SK-N-SH (cell line): ENCODE data around the gene SEC23IP. TPM values are rescaled to one million over a fixed set of nuclear protein-coding genes. Genes with fewer than 3 reads are reported as not detected.

ENCODE experiments used
- CTCF ChIA-PET: fragments of 300-600, 350-600 bp; formaldehyde crosslinking; extraction: SDS; loops from one replicate; lab custom pipeline; 2021; lab: Yijun Ruan, JAX
- POLR2A ChIA-PET: fragments of 350-600 bp; sonication (Branson Sonifier 250); formaldehyde crosslinking; extraction: SDS; loops from one replicate; lab custom pipeline; 2020; ENCODE audit warnings: antibody characterized with exemption, inconsistent platforms; lab: Yijun Ruan, JAX
- DNase-seq: peaks from one replicate; pipeline ENCODE4 v3.0.0; 2012
- H2AFZ ChIP-seq: fragments of 200-600 bp; sonication (generic); 2 replicates; pipeline ENCODE4 v1.8.1; 2016; ENCODE audit warnings: antibody characterized with exemption, mild to moderate bottlenecking, low read depth
- H3F3A ChIP-seq: fragments of 200-600 bp; sonication (generic); replicated peaks from 2 replicates; pipeline ENCODE3; 2016; ENCODE audit warnings: antibody characterized with exemption, mild to moderate bottlenecking; ENCODE audit not compliant: insufficient read depth
- H3K27ac ChIP-seq, 2 experiments: fragments of 200-500 bp in 1 of 2; fragments of 200-600 bp in 1 of 2; sonication (Bioruptor generic) in 1 of 2; sonication (generic), shearing (Covaris generic) in 1 of 2; 2 replicates each; pipeline versions ENCODE4 v1.5.1 to v1.6.1; 2014 to 2016; ENCODE audit warnings: low read depth in 2 of 2, inconsistent platforms in 1 of 2, low read length in 1 of 2, mild to moderate bottlenecking in 1 of 2, mixed read lengths in 1 of 2
- H3K27me3 ChIP-seq: fragments of 200-600 bp; sonication (generic), shearing (Covaris generic); 2 replicates; pipeline ENCODE4 v1.6.1; 2016; ENCODE audit warnings: mixed run types; ENCODE audit not compliant: insufficient read depth
- H3K36me3 ChIP-seq, 2 experiments: fragments of 200-500 bp in 1 of 2; fragments of 200-600 bp in 1 of 2; sonication (Bioruptor generic) in 1 of 2; sonication (generic) in 1 of 2; replicated peaks in 1 of 2; 2 replicates each; pipeline versions ENCODE3 to v1.5.1; 2014 to 2016; ENCODE audit warnings: low read length in 1 of 2, mild to moderate bottlenecking in 1 of 2; ENCODE audit not compliant: insufficient read depth in 2 of 2, control insufficient read depth in 1 of 2
- H3K4me1 ChIP-seq, 2 experiments: fragments of 200-500 bp in 1 of 2; fragments of 200-600 bp in 1 of 2; sonication (Bioruptor generic) in 1 of 2; sonication (generic), shearing (Covaris generic) in 1 of 2; 2 replicates each; pipeline versions ENCODE4 v1.5.1 to v1.6.1; 2014 to 2016; ENCODE audit warnings: low read depth in 1 of 2, low read length in 1 of 2, mixed run types in 1 of 2; ENCODE audit not compliant: insufficient read depth in 2 of 2, control insufficient read depth in 1 of 2
- H3K4me2 ChIP-seq: fragments of 200-600 bp; sonication (generic), shearing (Covaris generic); 2 replicates; pipeline ENCODE4 v1.6.1; 2017; ENCODE audit warnings: mixed run types
- H3K4me3 ChIP-seq, 2 experiments: fragments of 200-500 bp in 1 of 2; fragments of 200-600 bp in 1 of 2; sonication (Bioruptor generic) in 1 of 2; sonication (generic), shearing (Covaris generic) in 1 of 2; 2 replicates each; pipeline versions ENCODE4 v1.5.1 to v1.8.1; 2014 to 2016; ENCODE audit warnings: low read depth in 2 of 2, inconsistent platforms in 1 of 2, low read length in 1 of 2, mild to moderate bottlenecking in 1 of 2, mixed read lengths in 1 of 2, moderate library complexity in 1 of 2
- H3K79me2 ChIP-seq: fragments of 200-600 bp; sonication (generic); 2 replicates; pipeline ENCODE4 v1.8.1; 2017; ENCODE audit warnings: mild to moderate bottlenecking; ENCODE audit not compliant: insufficient read depth
- H3K9ac ChIP-seq: fragments of 200-600 bp; sonication (generic); 2 replicates; pipeline ENCODE4 v1.6.1; 2017; ENCODE audit warnings: mixed run types
- H3K9me2 ChIP-seq: fragments of 200-600 bp; sonication (generic); 2 replicates; pipeline ENCODE4 v1.6.1; 2017; ENCODE audit warnings: mixed run types
- H3K9me3 ChIP-seq: fragments of 200-600 bp; sonication (generic); 2 replicates; pipeline ENCODE4 v1.6.1; 2017; ENCODE audit warnings: mixed run types, mild to moderate bottlenecking, moderate library complexity
- H4K20me1 ChIP-seq: fragments of 200-600 bp; sonication (generic); 2 replicates; pipeline ENCODE4 v1.6.1; 2017; ENCODE audit warnings: mild to moderate bottlenecking, mixed run types; ENCODE audit not compliant: insufficient read depth
- ELF1 ChIP-seq: IDR thresholded peaks from 2 replicates; pipeline ENCODE4 v1.4.0; 2012
- EZH2phosphoT487 ChIP-seq: fragments of 200-600 bp; sonication (generic); IDR thresholded peaks from 2 replicates; pipeline ENCODE4 v1.6.1; 2017; ENCODE audit warnings: low read depth, mixed run types, mild to moderate bottlenecking, antibody characterized with exemption, moderate library complexity, borderline replicate concordance
- MXI1 ChIP-seq: IDR thresholded peaks from 2 replicates; pipeline ENCODE4 v1.6.1; 2012; ENCODE audit warnings: mild to moderate bottlenecking, low read depth, low read length, improper control_type of control experiment
- NFIC ChIP-seq: IDR thresholded peaks from 2 replicates; pipeline ENCODE4 v1.4.0; 2012; ENCODE audit warnings: borderline replicate concordance
- NRF1 ChIP-seq: IDR thresholded peaks from 2 replicates; pipeline ENCODE4 v1.6.1; 2012; ENCODE audit warnings: low read depth, mild to moderate bottlenecking, low read length
- POLR2AphosphoS5 ChIP-seq: IDR thresholded peaks from 2 replicates; pipeline ENCODE4 v1.6.1; 2012; ENCODE audit warnings: low read depth, low read length
- RAD21 ChIP-seq: IDR thresholded peaks from 2 replicates; pipeline ENCODE4 v1.6.1; 2012; ENCODE audit warnings: mild to moderate bottlenecking, low read length
- RCOR1 ChIP-seq: fragments of 150-350 bp; IDR thresholded peaks from 2 replicates; pipeline ENCODE4 v1.6.1; 2017; ENCODE audit warnings: antibody characterized with exemption, low read length
- RFX5 ChIP-seq: IDR thresholded peaks from 2 replicates; pipeline ENCODE4 v1.6.1; 2012; ENCODE audit warnings: mild to moderate bottlenecking, improper control_type of control experiment, low read length
- SMC3 ChIP-seq: IDR thresholded peaks from 2 replicates; pipeline ENCODE4 v1.6.1; 2012; ENCODE audit warnings: low read depth, low read length, improper control_type of control experiment
- TAF1 ChIP-seq: IDR thresholded peaks from 2 replicates; pipeline ENCODE4 v1.6.1; 2012; ENCODE audit warnings: low read depth, mild to moderate bottlenecking, low read length, moderate library complexity, borderline replicate concordance
- TEAD4 ChIP-seq: IDR thresholded peaks from 2 replicates; pipeline ENCODE4 v1.4.0; 2012; ENCODE audit warnings: mild to moderate bottlenecking, borderline replicate concordance; ENCODE audit not compliant: insufficient read depth
- WGBS: methylation state at CpG from one replicate; pipeline ENCODE4 v1.1.6; 2017; ENCODE audit warnings: low lambda C conversion rate; 5-methylcytosine and 5-hydroxymethylcytosine counted together
- polyA plus RNA-seq, 3 experiments: library from polyadenylated mRNA; depleted of rRNA; stranded (reverse); fragments of >200 nt; gene quantifications; 2 replicates each; pipeline ENCODE4 v1.2.3, GENCODE V29; 2012
- TF ChIP-seq, protein P1 (sequence below): IDR thresholded peaks from 2 replicates; pipeline ENCODE4; 2012
- TF ChIP-seq, protein P2 (sequence below): IDR thresholded peaks from 2 replicates; pipeline ENCODE4 v1.6.1; 2012; ENCODE audit warnings: mild to moderate bottlenecking, low read depth, low read length, moderate library complexity
- TF ChIP-seq, protein P3 (sequence below): IDR thresholded peaks from 2 replicates; pipeline ENCODE4 v1.4.0; 2012; ENCODE audit warnings: low read depth, borderline replicate concordance
- TF ChIP-seq, protein P4 (sequence below): IDR thresholded peaks from 2 replicates; pipeline ENCODE4 v1.4.0; 2012; ENCODE audit warnings: low read depth, borderline replicate concordance
- TF ChIP-seq, protein P5 (sequence below): IDR thresholded peaks from 2 replicates; pipeline ENCODE4 v1.4.0; 2012; ENCODE audit warnings: low read depth

SEC23IP gene
- polyA plus RNA-seq, 1 of the 3 experiments (the other 2 are of a cell fraction) = 23.8 TPM

DNA sequence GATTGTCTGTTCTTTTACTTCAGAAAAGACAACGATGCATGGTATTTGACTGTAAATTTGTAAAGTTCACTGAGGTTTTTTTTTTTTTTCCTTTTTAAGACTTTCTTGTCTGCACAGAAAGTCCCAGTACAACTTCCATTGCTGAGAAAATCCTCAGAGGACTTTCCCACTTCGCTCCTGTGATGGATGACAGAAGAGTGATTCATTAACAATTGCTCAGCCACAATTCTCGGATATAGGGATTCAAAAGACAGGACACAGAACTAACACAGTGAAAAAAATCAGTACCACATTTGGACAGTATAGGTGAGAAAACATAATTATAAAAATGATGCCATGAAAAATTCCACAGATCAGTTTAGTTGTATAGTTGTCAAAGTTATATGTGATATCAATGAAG lies 48.0 kb downstream of the SEC23IP start:
- H3K9me3 ChIP-seq = no peaks in the 10 kb centered on the region
- H3F3A ChIP-seq = peaks cover 5% of the 10 kb centered on the region
- no peaks in the 10 kb centered on the region for H3K4me1 ChIP-seq
- H3K36me3 ChIP-seq = peaks cover 55 to 61% of the 10 kb centered on the region in 2 experiments
- no peak for DNase-seq
- H2AFZ ChIP-seq = no peak overlapping the region
- no peaks in the 10 kb centered on the region for H3K27me3 ChIP-seq
- no peaks in the 10 kb centered on the region for H3K79me2 ChIP-seq
- CTCF ChIA-PET = no interaction called here
- no peak overlapping the region for H3K4me2 ChIP-seq
- H3K4me3 ChIP-seq = no peak overlapping the region
- H3K9ac ChIP-seq = no peak overlapping the region
- WGBS = 79% methylated on average over 3 of the region's 3 CpGs
- no peak overlapping the region for H3K27ac ChIP-seq
- TF ChIP-seq NRF1 (no peak), EZH2phosphoT487 (no peak), POLR2AphosphoS5 (no peak), RCOR1 (no peak), TAF1 (no peak), RAD21 (no peak), SMC3 (no peak), TEAD4 (no peak), ELF1 (no peak), MXI1 (no peak), RFX5 (no peak), NFIC (no peak)
- TF ChIP-seq, protein P1, sequence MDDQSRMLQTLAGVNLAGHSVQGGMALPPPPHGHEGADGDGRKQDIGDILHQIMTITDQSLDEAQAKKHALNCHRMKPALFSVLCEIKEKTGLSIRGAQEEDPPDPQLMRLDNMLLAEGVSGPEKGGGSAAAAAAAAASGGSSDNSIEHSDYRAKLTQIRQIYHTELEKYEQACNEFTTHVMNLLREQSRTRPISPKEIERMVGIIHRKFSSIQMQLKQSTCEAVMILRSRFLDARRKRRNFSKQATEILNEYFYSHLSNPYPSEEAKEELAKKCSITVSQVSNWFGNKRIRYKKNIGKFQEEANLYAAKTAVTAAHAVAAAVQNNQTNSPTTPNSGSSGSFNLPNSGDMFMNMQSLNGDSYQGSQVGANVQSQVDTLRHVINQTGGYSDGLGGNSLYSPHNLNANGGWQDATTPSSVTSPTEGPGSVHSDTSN = no peak
- TF ChIP-seq, protein P2, sequence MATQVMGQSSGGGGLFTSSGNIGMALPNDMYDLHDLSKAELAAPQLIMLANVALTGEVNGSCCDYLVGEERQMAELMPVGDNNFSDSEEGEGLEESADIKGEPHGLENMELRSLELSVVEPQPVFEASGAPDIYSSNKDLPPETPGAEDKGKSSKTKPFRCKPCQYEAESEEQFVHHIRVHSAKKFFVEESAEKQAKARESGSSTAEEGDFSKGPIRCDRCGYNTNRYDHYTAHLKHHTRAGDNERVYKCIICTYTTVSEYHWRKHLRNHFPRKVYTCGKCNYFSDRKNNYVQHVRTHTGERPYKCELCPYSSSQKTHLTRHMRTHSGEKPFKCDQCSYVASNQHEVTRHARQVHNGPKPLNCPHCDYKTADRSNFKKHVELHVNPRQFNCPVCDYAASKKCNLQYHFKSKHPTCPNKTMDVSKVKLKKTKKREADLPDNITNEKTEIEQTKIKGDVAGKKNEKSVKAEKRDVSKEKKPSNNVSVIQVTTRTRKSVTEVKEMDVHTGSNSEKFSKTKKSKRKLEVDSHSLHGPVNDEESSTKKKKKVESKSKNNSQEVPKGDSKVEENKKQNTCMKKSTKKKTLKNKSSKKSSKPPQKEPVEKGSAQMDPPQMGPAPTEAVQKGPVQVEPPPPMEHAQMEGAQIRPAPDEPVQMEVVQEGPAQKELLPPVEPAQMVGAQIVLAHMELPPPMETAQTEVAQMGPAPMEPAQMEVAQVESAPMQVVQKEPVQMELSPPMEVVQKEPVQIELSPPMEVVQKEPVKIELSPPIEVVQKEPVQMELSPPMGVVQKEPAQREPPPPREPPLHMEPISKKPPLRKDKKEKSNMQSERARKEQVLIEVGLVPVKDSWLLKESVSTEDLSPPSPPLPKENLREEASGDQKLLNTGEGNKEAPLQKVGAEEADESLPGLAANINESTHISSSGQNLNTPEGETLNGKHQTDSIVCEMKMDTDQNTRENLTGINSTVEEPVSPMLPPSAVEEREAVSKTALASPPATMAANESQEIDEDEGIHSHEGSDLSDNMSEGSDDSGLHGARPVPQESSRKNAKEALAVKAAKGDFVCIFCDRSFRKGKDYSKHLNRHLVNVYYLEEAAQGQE = no peak
- TF ChIP-seq, protein P3, sequence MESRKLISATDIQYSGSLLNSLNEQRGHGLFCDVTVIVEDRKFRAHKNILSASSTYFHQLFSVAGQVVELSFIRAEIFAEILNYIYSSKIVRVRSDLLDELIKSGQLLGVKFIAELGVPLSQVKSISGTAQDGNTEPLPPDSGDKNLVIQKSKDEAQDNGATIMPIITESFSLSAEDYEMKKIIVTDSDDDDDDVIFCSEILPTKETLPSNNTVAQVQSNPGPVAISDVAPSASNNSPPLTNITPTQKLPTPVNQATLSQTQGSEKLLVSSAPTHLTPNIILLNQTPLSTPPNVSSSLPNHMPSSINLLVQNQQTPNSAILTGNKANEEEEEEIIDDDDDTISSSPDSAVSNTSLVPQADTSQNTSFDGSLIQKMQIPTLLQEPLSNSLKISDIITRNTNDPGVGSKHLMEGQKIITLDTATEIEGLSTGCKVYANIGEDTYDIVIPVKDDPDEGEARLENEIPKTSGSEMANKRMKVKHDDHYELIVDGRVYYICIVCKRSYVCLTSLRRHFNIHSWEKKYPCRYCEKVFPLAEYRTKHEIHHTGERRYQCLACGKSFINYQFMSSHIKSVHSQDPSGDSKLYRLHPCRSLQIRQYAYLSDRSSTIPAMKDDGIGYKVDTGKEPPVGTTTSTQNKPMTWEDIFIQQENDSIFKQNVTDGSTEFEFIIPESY = no peak
- TF ChIP-seq, protein P4, sequence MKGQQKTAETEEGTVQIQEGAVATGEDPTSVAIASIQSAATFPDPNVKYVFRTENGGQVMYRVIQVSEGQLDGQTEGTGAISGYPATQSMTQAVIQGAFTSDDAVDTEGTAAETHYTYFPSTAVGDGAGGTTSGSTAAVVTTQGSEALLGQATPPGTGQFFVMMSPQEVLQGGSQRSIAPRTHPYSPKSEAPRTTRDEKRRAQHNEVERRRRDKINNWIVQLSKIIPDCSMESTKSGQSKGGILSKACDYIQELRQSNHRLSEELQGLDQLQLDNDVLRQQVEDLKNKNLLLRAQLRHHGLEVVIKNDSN = no peak
- TF ChIP-seq, protein P5, sequence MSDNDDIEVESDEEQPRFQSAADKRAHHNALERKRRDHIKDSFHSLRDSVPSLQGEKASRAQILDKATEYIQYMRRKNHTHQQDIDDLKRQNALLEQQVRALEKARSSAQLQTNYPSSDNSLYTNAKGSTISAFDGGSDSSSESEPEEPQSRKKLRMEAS = no peak
- POLR2A ChIA-PET = no interaction called here
- H4K20me1 ChIP-seq = no peaks in the 10 kb centered on the region
- H3K9me2 ChIP-seq = no peaks in the 10 kb centered on the region
